Measurements from ENCODE around the gene FBN1.

GRCh38 chr15:48617619-48618018 is 27.9 kb downstream of the FBN1 start:
- TF ChIP-seq POLR2AphosphoS5 (IDR thresholded peaks at IDR 0.05; ENCODE audit: borderline replicate concordance, low read depth, low read length) = no peak
- TF ChIP-seq EZH2 (IDR thresholded peaks at IDR 0.05) = no peak
